Transverse colon (tissue), 4 donors: ENCODE measurements around the gene CPXM2.

Source experiments
- CTCF ChIP-seq, 5 experiments: fragments of 200-600 bp in 3 of 5; fragments of 450-650 bp in 2 of 5; sonication (generic) in 3 of 5; IDR thresholded peaks; 1 replicate in 2 of 5; 2 replicates in 3 of 5; pipeline ENCODE4 v1.5.1; 2016 to 2017; ENCODE audit warnings: antibody characterized with exemption in 5 of 5, inconsistent platforms in 3 of 5, mild to moderate bottlenecking in 2 of 5, moderate library complexity in 1 of 5
- POLR2A ChIP-seq: fragments of 450-650 bp; IDR thresholded peaks from one replicate; pipeline ENCODE4 v1.6.1; 2016; ENCODE audit warnings: antibody characterized with exemption, mild to moderate bottlenecking, moderate library complexity
- POLR2AphosphoS5 ChIP-seq, 3 donors: sonication (generic); formaldehyde crosslinking; IDR thresholded peaks; one replicate each; pipeline ENCODE4 v1.6.1; 2016; ENCODE audit warnings: antibody characterized with exemption in 3 of 3

DNA sequence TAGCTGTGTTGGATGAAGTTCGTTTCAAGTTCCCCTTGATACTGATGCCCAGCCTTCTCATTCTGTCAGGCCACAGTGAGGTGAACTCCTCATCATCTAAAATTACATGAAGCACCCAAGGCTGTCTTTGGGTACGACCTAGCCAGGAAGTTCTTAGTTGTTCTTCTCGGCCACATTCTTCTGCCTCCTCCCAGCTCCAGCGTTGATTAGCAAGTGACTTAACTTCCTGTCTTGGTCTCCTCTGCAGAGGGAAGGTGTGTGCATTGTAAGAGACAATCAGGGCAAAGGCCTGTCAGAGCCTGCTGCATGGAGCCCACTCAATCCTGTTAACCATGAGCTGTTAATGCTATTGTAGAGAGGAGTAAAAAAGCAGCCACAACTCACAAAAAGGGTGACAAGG lies 43.2 kb upstream of the CPXM2 start:
- TF ChIP-seq CTCF (IDR thresholded peaks at IDR 0.05) (no peak), POLR2A (no peak), POLR2AphosphoS5 (IDR thresholded peaks at IDR 0.05) (no peak)
